GM12892 (cell line): ENCODE measurements around the gene M6PR. TPM values are rescaled to one million over a fixed set of nuclear protein-coding genes. Genes with fewer than 3 reads are reported as not detected.
A peak's percentile ranks its signal among the peaks of the same experiment; 100 is the strongest.

Source experiments
- DNase-seq: peaks from one replicate; pipeline ENCODE4 v3.0.0; 2011; ENCODE audit not compliant: insufficient read length
- FAIRE-seq: peaks from 2 replicates; lab custom pipeline; 2011; peaks lifted over from hg19 to GRCh38; lab: Jason Lieb, UNC
- POLR2A ChIP-seq: IDR thresholded peaks from 2 replicates; pipeline ENCODE4 v1.6.1; 2011; ENCODE audit warnings: low read depth, low read length, control low read depth
- POLR2AphosphoS5 ChIP-seq: IDR thresholded peaks from 2 replicates; pipeline ENCODE4 v1.6.1; 2011; ENCODE audit warnings: low read depth, low read length, control low read depth
- TAF1 ChIP-seq: IDR thresholded peaks from 2 replicates; pipeline ENCODE4 v1.6.1; 2011; ENCODE audit warnings: low read depth, mild to moderate bottlenecking, control low read depth, low read length, borderline replicate concordance
- polyA plus RNA-seq: library from polyadenylated mRNA; unstranded; fragments of >200 nt; gene quantifications from one replicate; pipeline ENCODE4 v1.2.1, GENCODE V29; 2012; ENCODE audit warnings: missing spikeins, inconsistent platforms; ENCODE audit not compliant: missing spikeins

Gene M6PR
- 123 TPM for polyA plus RNA-seq

- TF ChIP-seq POLR2AphosphoS5 (peak; percentile 86), TAF1 (peak; percentile 39; the same call in 1 of the 2 replicates), POLR2A (peak; percentile 91)
- FAIRE-seq (peak; percentile 98), DNase-seq (peak; percentile 75)
Observed at GRCh38 chr12:8949342-8950220, at the start of gene M6PR. Gene M6PR (minus strand): TSS chr12:8949645. CDS start chr12:8946404, 3,241 bp downstream.

DNA sequence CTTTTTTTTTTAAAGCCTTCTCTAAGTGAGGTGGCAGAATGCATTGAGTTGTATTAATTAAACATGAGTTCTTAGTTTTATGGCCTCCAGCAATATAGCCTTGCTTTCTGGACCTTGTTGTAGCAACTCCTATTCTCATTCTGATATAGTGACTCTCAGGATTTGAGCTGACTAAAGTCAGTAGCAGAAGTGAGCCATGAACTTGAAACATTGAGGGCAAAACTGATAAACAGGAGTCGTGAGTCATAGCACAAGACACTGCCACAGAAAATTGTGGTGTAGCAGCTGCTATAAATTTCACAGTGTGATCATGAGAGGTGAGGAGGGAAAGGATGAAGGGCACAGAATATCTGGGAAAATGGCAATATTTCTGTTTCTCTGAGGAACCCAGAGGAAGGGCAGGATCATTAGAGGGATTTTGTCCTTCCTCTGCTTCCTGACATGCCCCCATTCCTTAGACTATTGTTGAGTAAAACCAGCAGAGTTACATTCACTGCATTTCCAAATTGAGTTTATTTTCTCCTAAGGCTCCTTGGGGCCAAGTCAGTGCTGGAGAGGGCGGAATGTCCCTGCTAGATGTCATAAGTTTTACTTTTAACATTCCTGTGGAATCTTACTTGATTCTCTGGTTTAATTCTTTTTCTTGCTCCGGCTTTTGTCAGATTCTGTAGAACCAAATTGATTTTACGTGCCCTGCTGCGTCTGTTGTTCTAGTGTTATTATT lies 47.4 kb upstream of the M6PR start:
- no peak for TF ChIP-seq TAF1
- TF ChIP-seq POLR2AphosphoS5 = no peak
- no peak for TF ChIP-seq POLR2A
- peak; percentile 97 for FAIRE-seq
- peak; percentile 18 for DNase-seq

- DNase-seq = no peak
- FAIRE-seq = no peak
- TF ChIP-seq POLR2AphosphoS5 (no peak), POLR2A (no peak), TAF1 (no peak)
Observed at GRCh38 chr12:8995021-8995775, 45.8 kb upstream of the M6PR start.

- no peak for TF ChIP-seq TAF1
- no peak for TF ChIP-seq POLR2A
- TF ChIP-seq POLR2AphosphoS5 = no peak
- DNase-seq (no peak), FAIRE-seq (no peak)
Observed at GRCh38 chr12:8993827-8994226, 44.4 kb upstream of the M6PR start.

DNA sequence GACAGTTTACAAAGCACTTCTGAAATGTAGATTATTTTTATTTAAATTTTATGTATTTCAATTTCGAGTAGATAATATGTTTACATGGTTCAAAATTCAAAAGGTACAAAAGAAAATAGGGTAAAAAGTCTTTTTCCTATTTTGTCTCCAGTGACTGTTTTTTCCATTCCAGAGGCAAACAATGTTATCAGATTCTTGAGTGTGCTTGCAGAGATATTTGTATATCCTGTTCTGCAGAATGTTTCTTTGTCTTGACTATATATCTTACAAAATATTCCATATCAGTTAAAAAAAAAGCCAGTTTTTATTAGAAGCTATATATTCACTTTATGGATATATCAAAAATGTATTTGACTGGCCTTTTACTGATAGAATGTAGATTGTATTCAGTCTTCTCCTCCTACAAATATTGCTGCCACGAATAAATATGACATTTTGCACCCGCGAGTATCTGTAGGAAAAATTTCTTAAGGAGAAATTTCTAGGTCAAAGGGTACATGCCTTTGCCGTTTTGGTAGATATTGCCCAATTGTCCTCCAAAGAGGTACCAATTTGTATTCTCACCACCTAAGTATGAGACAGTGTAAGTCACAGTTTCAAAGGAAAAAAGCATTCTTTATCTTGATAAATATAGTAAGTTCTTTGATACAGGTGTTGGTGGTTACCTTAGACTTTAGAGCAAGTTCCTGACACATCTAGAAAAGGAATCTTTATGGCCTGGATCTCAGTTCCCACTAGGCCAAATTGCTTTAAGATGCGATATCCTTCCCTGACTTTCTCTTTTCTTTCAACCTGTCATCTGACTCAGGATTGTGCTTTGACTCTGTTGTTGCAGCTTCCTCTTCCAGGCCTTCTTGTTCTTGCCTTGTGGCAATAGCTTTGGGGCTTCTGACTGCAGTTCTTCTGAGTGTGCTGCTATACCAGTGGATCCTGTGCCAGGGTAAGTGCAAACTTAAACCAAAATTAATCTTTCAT lies 42.2 kb upstream of the M6PR start:
- FAIRE-seq (no peak), DNase-seq (no peak)
- TF ChIP-seq POLR2A (no peak), POLR2AphosphoS5 (no peak), TAF1 (no peak)

- TF ChIP-seq TAF1 (no peak), POLR2A (no peak), POLR2AphosphoS5 (no peak)
- DNase-seq (no peak), FAIRE-seq (peak; percentile 33)
Observed at GRCh38 chr12:8989413-8989812, 40.0 kb upstream of the M6PR start, which contains the start of gene KLRG1. Gene KLRG1 (plus strand): TSS chr12:8989546. CDS start chr12:8989636, 90 bp downstream.

- DNase-seq (no peak), FAIRE-seq (peak; percentile 30)
- TF ChIP-seq TAF1 = no peak
- TF ChIP-seq POLR2A = no peak
- no peak for TF ChIP-seq POLR2AphosphoS5
Observed at GRCh38 chr12:8987685-8988084, 38.2 kb upstream of the M6PR start.

GRCh38 chr12:8987163-8987562 lies 37.7 kb upstream of the M6PR start:
- no peak for TF ChIP-seq TAF1
- TF ChIP-seq POLR2AphosphoS5 = no peak
- TF ChIP-seq POLR2A = no peak
- DNase-seq = no peak
- FAIRE-seq = no peak

DNA sequence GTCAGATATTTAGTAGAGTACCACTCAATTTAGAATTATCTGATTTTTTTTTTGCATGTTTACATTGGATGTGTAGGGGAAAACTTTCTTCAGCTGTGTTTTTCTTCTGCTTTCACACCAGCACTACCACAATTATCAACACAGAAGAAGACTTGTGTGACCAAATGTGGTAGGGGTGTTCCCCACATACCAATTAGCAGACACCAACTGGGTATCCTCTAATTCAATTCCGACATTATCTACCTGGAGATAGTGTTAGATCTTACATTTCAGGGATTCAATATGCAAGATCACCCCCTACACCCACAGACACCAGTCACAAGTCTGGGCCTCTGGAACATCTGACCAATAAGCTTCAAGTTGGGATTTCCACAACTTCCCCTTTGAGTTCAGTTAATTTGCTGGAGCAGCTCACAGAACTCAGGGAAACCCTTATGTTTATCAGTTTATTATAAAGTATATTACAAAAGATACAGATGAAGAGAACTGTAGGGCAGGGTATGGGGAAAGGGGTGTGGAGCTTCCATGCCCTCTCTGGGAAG lies 35.8 kb upstream of the M6PR start:
- no peak for DNase-seq
- no peak for FAIRE-seq
- TF ChIP-seq POLR2A (no peak), TAF1 (no peak), POLR2AphosphoS5 (no peak)
